Natural killer cell (primary cell): Measurements from ENCODE around the gene HERC3. TPM values are rescaled to one million over a fixed set of nuclear protein-coding genes. Genes with fewer than 3 reads are reported as not detected.

ENCODE experiments used
- ATAC-seq, 3 donors: fragments of 150-1000 bp in 2 of 3; fragments of 200-7000 bp in 1 of 3; cut with Tn5 transposase; 1 replicate in 1 of 3; 2 replicates in 2 of 3; pipeline ENCODE4 v1.10.0; 2021; ENCODE audit warnings: mild to moderate bottlenecking in 2 of 3, moderate library complexity in 2 of 3
- DNase-seq, 2 donors: peaks; one replicate each; pipeline versions ENCODE4 v3.0.0 to v3.0.0-alpha.2; 2013 to 2021; ENCODE audit warnings: mixed read lengths in 1 of 2
- H3K27ac ChIP-seq: one replicate; pipeline ENCODE4 v1.5.1; 2013; ENCODE audit warnings: mild to moderate bottlenecking, low read length
- H3K27me3 ChIP-seq: one replicate; pipeline ENCODE4 v1.6.1; 2013; ENCODE audit warnings: low read length; ENCODE audit not compliant: control insufficient read depth, insufficient read depth
- H3K36me3 ChIP-seq: one replicate; pipeline ENCODE4 v1.6.1; 2013; ENCODE audit warnings: low read length; ENCODE audit not compliant: control insufficient read depth, insufficient read depth
- H3K4me1 ChIP-seq: one replicate; pipeline ENCODE4 v1.6.1; 2013; ENCODE audit warnings: low read length; ENCODE audit not compliant: control insufficient read depth, insufficient read depth
- H3K4me3 ChIP-seq: one replicate; pipeline ENCODE4 v1.5.1; 2013; ENCODE audit warnings: low read length
- H3K9me3 ChIP-seq: one replicate; pipeline ENCODE4 v1.6.1; 2013; ENCODE audit warnings: low read length; ENCODE audit not compliant: control insufficient read depth, insufficient read depth
- H3K27ac Mint-ChIP-seq, 2 donors: one replicate each; pipeline ENCODE4 v1.8.0; 2022; ENCODE audit warnings: mild to moderate bottlenecking in 2 of 2, mixed read lengths in 2 of 2, moderate library complexity in 1 of 2
- H3K27me3 Mint-ChIP-seq, 2 donors: one replicate each; pipeline ENCODE4 v1.8.0; 2022; ENCODE audit warnings: low read depth in 2 of 2, mixed read lengths in 2 of 2
- H3K36me3 Mint-ChIP-seq: one replicate; pipeline ENCODE4 v1.8.0; 2022; ENCODE audit warnings: mixed read lengths
- H3K4me1 Mint-ChIP-seq, 2 donors: one replicate each; pipeline ENCODE4 v1.8.0; 2022; ENCODE audit warnings: mixed read lengths in 2 of 2
- H3K4me3 Mint-ChIP-seq: one replicate; pipeline ENCODE4 v1.8.0; 2022; ENCODE audit warnings: mild to moderate bottlenecking, moderate library complexity, mixed read lengths
- H3K9me3 Mint-ChIP-seq, 2 donors: one replicate each; pipeline ENCODE4 v1.8.0; 2022; ENCODE audit warnings: mixed read lengths in 2 of 2
- CTCF ChIP-seq: fragments of 200-600 bp; IDR thresholded peaks from one replicate; pipeline ENCODE4 v1.8.0; 2022; ENCODE audit warnings: antibody characterized with exemption
- WGBS: methylation state at CpG from one replicate; pipeline ENCODE4 v1.1.7; 2013; ENCODE audit warnings: missing lambda C conversion rate; ENCODE audit not compliant: insufficient coverage; 5-methylcytosine and 5-hydroxymethylcytosine counted together
- intact Hi-C: fragments of 100-400 bp; cut with micrococcal nuclease; formaldehyde crosslinking; loops from one replicate; pipeline ENCODE4 v1.14.2; 2022
- total RNA-seq, 4 donors: library from RNA; stranded (reverse); fragments of 120-200 nt in 1 of 4; gene quantifications; one replicate each; pipeline versions ENCODE4 v1.2.3 to v1.2.4, GENCODE V29; 2013 to 2022

Gene HERC3
- total RNA-seq, 3 donors from 2014 or later (not counting 1 experiment from before 2014, with no cell fraction given) = 59.1 to 85.0 (median 61.9) TPM

GRCh38 chr4:88643932-88644331, 51.7 kb downstream of the HERC3 start:
- Histone ChIP-seq H3K36me3 (no peaks in the 10 kb centered on the region), H3K27ac (no peak overlapping the region), H3K4me3 (no peak overlapping the region), H3K27me3 (no peaks in the 10 kb centered on the region), H3K4me1 (no peaks in the 10 kb centered on the region), H3K9me3 (no peaks in the 10 kb centered on the region)
- Mint-ChIP-seq H3K27ac (no peak overlapping the region), H3K36me3 (no peaks in the 10 kb centered on the region), H3K4me3 (no peak overlapping the region), H3K4me1 (peaks cover 38 to 51% of the 10 kb centered on the region in 2 donors), H3K27me3 (no peaks in the 10 kb centered on the region), H3K9me3 (no peaks in the 10 kb centered on the region)
- DNase-seq (no peak), ATAC-seq (no peak)
- no peak for TF ChIP-seq CTCF
- intact Hi-C loops = no loop called here
- 100% methylated on average over 2 of the region's 2 CpGs for WGBS

GRCh38 chr4:88645994-88646393, 53.7 kb downstream of the HERC3 start:
- no peaks in the 10 kb centered on the region for H3K27me3 ChIP-seq
- no peak overlapping the region for H3K4me3 Mint-ChIP-seq
- no peaks in the 10 kb centered on the region for H3K36me3 Mint-ChIP-seq
- peaks cover 36 to 42% of the 10 kb centered on the region in 2 donors for H3K4me1 Mint-ChIP-seq
- no peaks in the 10 kb centered on the region for H3K36me3 ChIP-seq
- H3K4me3 ChIP-seq = no peak overlapping the region
- no peaks in the 10 kb centered on the region for H3K27me3 Mint-ChIP-seq
- intact Hi-C loops = no loop called here
- ATAC-seq (no peak), DNase-seq (no peak)
- no peak overlapping the region for H3K27ac Mint-ChIP-seq
- 94% methylated on average over 1 of the region's 1 CpG for WGBS
- H3K4me1 ChIP-seq = no peaks in the 10 kb centered on the region
- TF ChIP-seq CTCF = no peak
- no peaks in the 10 kb centered on the region for H3K9me3 Mint-ChIP-seq
- no peak overlapping the region for H3K27ac ChIP-seq
- no peaks in the 10 kb centered on the region for H3K9me3 ChIP-seq

GRCh38 chr4:88646528-88647280, 54.4 kb downstream of the HERC3 start:
- Mint-ChIP-seq H3K36me3 (no peaks in the 10 kb centered on the region), H3K4me3 (no peak overlapping the region)

More at GRCh38 chr4:88646528-88647280, 54.4 kb downstream of the HERC3 start:
- Mint-ChIP-seq H3K27ac (no peak overlapping the region), H3K4me1 (peaks cover 36 to 37% of the 10 kb centered on the region in 2 donors), H3K27me3 (no peaks in the 10 kb centered on the region), H3K9me3 (no peaks in the 10 kb centered on the region)
- Histone ChIP-seq H3K27me3 (no peaks in the 10 kb centered on the region), H3K4me1 (no peaks in the 10 kb centered on the region), H3K4me3 (no peak overlapping the region), H3K9me3 (no peaks in the 10 kb centered on the region), H3K36me3 (no peaks in the 10 kb centered on the region), H3K27ac (no peak overlapping the region)
- no peak for DNase-seq
- 93% methylated on average over 7 of the region's 7 CpGs for WGBS
- no peak for ATAC-seq
- intact Hi-C loops = no loop called here
- TF ChIP-seq CTCF = no peak
